IMR-90 (cell line): ENCODE data around the gene DLG3. TPM values are rescaled to one million over a fixed set of nuclear protein-coding genes. Genes with fewer than 3 reads are reported as not detected.

Source experiments
- ATAC-seq: fragments of 200-7000 bp; cut with Tn5 transposase; 2 replicates; pipeline ENCODE4 v1.9.1; 2020; ENCODE audit warnings: low read depth, mild to moderate bottlenecking, moderate library complexity
- BruUV-seq: library from RNA; stranded (reverse); fragments of 400-500 nt; replicated peaks from 2 replicates; lab custom pipeline; 2021; lab: Mats Ljungman, UMichigan
- CTCF ChIA-PET: fragments of 300-600 bp; formaldehyde crosslinking; extraction: SDS; loops from one replicate; lab custom pipeline; 2021; ENCODE audit warnings: antibody characterized with exemption; lab: Yijun Ruan, JAX
- POLR2A ChIA-PET: fragments of 300-600 bp; sonication (Branson Sonifier 250); formaldehyde crosslinking; loops from one replicate; lab custom pipeline; 2022; ENCODE audit warnings: antibody characterized with exemption; ENCODE audit not compliant: unreplicated experiment; lab: Charles Lee
- DNase-seq: peaks from one replicate; pipeline ENCODE4 v3.0.0; 2013
- H2AFZ ChIP-seq: replicated peaks from 2 replicates; pipeline ENCODE3; 2013; ENCODE audit warnings: low read length, mild to moderate bottlenecking; ENCODE audit not compliant: poor library complexity
- H2AK5ac ChIP-seq: 2 replicates; pipeline ENCODE4 v1.6.1; 2013; ENCODE audit warnings: low read depth, low read length, inconsistent platforms
- H2AK9ac ChIP-seq: replicated peaks from 2 replicates; pipeline ENCODE3; 2013; ENCODE audit warnings: mild to moderate bottlenecking, low read depth, low read length, moderate library complexity; ENCODE audit not compliant: poor library complexity
- H2BK120ac ChIP-seq: 2 replicates; pipeline ENCODE4 v1.6.1; 2013; ENCODE audit warnings: low read depth, low read length, inconsistent platforms
- H2BK15ac ChIP-seq: 3 replicates; pipeline ENCODE4 v1.6.1; 2013; ENCODE audit warnings: low read depth, low read length, inconsistent platforms
- H2BK20ac ChIP-seq: 2 replicates; pipeline ENCODE4 v1.6.1; 2013; ENCODE audit warnings: low read depth, mild to moderate bottlenecking, inconsistent platforms, low read length, moderate library complexity
- H2BK5ac ChIP-seq: 2 replicates; pipeline ENCODE4 v1.6.1; 2013; ENCODE audit warnings: mild to moderate bottlenecking, low read depth, low read length, inconsistent platforms; ENCODE audit not compliant: poor library complexity, severe bottlenecking
- H3K14ac ChIP-seq: replicated peaks from 2 replicates; pipeline ENCODE4 v1.6.1; 2013; ENCODE audit warnings: low read depth, low read length, inconsistent platforms
- H3K18ac ChIP-seq: 2 replicates; pipeline ENCODE4 v1.6.1; 2013; ENCODE audit warnings: low read depth, low read length, control low read depth
- H3K23ac ChIP-seq: 2 replicates; pipeline ENCODE4 v1.6.1; 2013; ENCODE audit warnings: low read depth, low read length, inconsistent platforms
- H3K27ac ChIP-seq: 2 replicates; pipeline ENCODE4 v1.5.1; 2013; ENCODE audit warnings: mild to moderate bottlenecking, control low read depth, low read length; ENCODE audit not compliant: insufficient read depth
- H3K27me3 ChIP-seq: 2 replicates; pipeline ENCODE4 v1.6.1; 2013; ENCODE audit warnings: low read length; ENCODE audit not compliant: control insufficient read depth, insufficient read depth
- H3K36me3 ChIP-seq: 2 replicates; pipeline ENCODE4 v1.6.1; 2013; ENCODE audit warnings: low read length, mixed read lengths; ENCODE audit not compliant: control insufficient read depth, insufficient read depth
- H3K4ac ChIP-seq: 2 replicates; pipeline ENCODE4 v1.6.1; 2013; ENCODE audit warnings: low read depth, low read length, inconsistent platforms
- H3K4me1 ChIP-seq: 2 replicates; pipeline ENCODE4 v1.6.1; 2013; ENCODE audit warnings: low read length, mixed read lengths; ENCODE audit not compliant: control insufficient read depth, insufficient read depth
- H3K4me2 ChIP-seq: 2 replicates; pipeline ENCODE4 v1.6.1; 2013; ENCODE audit warnings: low read depth, mild to moderate bottlenecking, control low read depth, low read length, moderate library complexity
- H3K4me3 ChIP-seq: 2 replicates; pipeline ENCODE4 v1.5.1; 2013; ENCODE audit warnings: low read depth, mild to moderate bottlenecking, control low read depth, low read length, moderate library complexity; ENCODE audit not compliant: insufficient read depth
- H3K56ac ChIP-seq: 2 replicates; pipeline ENCODE4 v1.6.1; 2013; ENCODE audit warnings: low read length, inconsistent platforms; ENCODE audit not compliant: insufficient read depth; ENCODE audit errors: extremely low read depth
- H3K79me1 ChIP-seq, 2 experiments: 2 replicates each; pipeline ENCODE4 v1.6.1; 2013; ENCODE audit warnings: low read length in 2 of 2, inconsistent platforms in 1 of 2, low read depth in 1 of 2
- H3K9ac ChIP-seq: 2 replicates; pipeline ENCODE4 v1.6.1; 2013; ENCODE audit warnings: low read depth, low read length, control low read depth
- H3K9me1 ChIP-seq: 2 replicates; pipeline ENCODE4 v1.6.1; 2013; ENCODE audit warnings: low read length, inconsistent platforms; ENCODE audit not compliant: insufficient read depth
- H3K9me3 ChIP-seq: 2 replicates; pipeline ENCODE4 v1.6.1; 2013; ENCODE audit warnings: low read length; ENCODE audit not compliant: control insufficient read depth, insufficient read depth
- H4K20me1 ChIP-seq: 2 replicates; pipeline ENCODE4 v1.6.1; 2013; ENCODE audit warnings: low read length, inconsistent platforms; ENCODE audit not compliant: insufficient read depth
- H4K5ac ChIP-seq: 2 replicates; pipeline ENCODE4 v1.6.1; 2013; ENCODE audit warnings: mild to moderate bottlenecking, low read depth, low read length, control low read depth
- H4K8ac ChIP-seq, 2 experiments: 2 replicates each; pipeline ENCODE4 v1.6.1; 2013; ENCODE audit warnings: low read depth in 2 of 2, low read length in 2 of 2, control low read depth in 1 of 2, inconsistent platforms in 1 of 2
- H4K91ac ChIP-seq: 2 replicates; pipeline ENCODE4 v1.6.1; 2013; ENCODE audit warnings: low read depth, low read length, inconsistent platforms; ENCODE audit not compliant: insufficient read depth
- BHLHE40 ChIP-seq: fragments of 150-350 bp; IDR thresholded peaks from 2 replicates; pipeline ENCODE4 v1.6.1; 2016; ENCODE audit warnings: mild to moderate bottlenecking, low read depth, low read length
- CHD1 ChIP-seq: IDR thresholded peaks from 2 replicates; pipeline ENCODE4 v1.6.1; 2012; ENCODE audit warnings: low read depth, low read length, improper control_type of control experiment
- CTCF ChIP-seq: conservative IDR thresholded peaks from 2 replicates; pipeline ENCODE4 v1.5.1; 2012; ENCODE audit warnings: mild to moderate bottlenecking, low read depth, low read length, improper control_type of control experiment
- MAFK ChIP-seq: IDR thresholded peaks from 2 replicates; pipeline ENCODE4 v1.6.1; 2012; ENCODE audit warnings: low read depth, low read length, improper control_type of control experiment
- MXI1 ChIP-seq: IDR thresholded peaks from 2 replicates; pipeline ENCODE4 v1.6.1; 2012; ENCODE audit warnings: low read depth, mild to moderate bottlenecking, low read length, moderate library complexity, borderline replicate concordance
- NFE2L2 ChIP-seq: fragments of 150-350 bp; IDR thresholded peaks from 2 replicates; pipeline ENCODE4 v1.6.1; 2016; ENCODE audit warnings: low read depth, mild to moderate bottlenecking, low read length
- POLR2A ChIP-seq: IDR thresholded peaks from 2 replicates; pipeline ENCODE4 v1.6.1; 2012; ENCODE audit warnings: mild to moderate bottlenecking, low read depth, low read length
- RAD21 ChIP-seq: IDR thresholded peaks from 2 replicates; pipeline ENCODE4 v1.6.1; 2012; ENCODE audit warnings: low read length, improper control_type of control experiment
- RCOR1 ChIP-seq: IDR thresholded peaks from 2 replicates; pipeline ENCODE4 v1.6.1; 2012; ENCODE audit warnings: mild to moderate bottlenecking, low read length, improper control_type of control experiment; ENCODE audit not compliant: insufficient replicate concordance
- RFX5 ChIP-seq: IDR thresholded peaks from 2 replicates; pipeline ENCODE4 v1.8.0; 2012; ENCODE audit warnings: low read depth, mild to moderate bottlenecking, low read length, moderate library complexity
- WGBS, 2 experiments: methylation state at CpG; one replicate each; pipeline versions ENCODE4 v1.1.5 to v1.1.7; 2013; ENCODE audit warnings: missing lambda C conversion rate in 2 of 2; ENCODE audit not compliant: insufficient read length in 1 of 2; ENCODE audit errors: extremely low coverage in 2 of 2; 5-methylcytosine and 5-hydroxymethylcytosine counted together
- dilution Hi-C: fragments of 300-500 bp; cut with HindIII; formaldehyde crosslinking; loops from one replicate; pipeline ENCODE4 v1.14.3; 2018; ENCODE audit warnings: low sequenced_read_pairs; ENCODE audit not compliant: unreplicated experiment
- in situ Hi-C: fragments of 300-500 bp; cut with MboI; formaldehyde crosslinking; loops from 3 replicates; pipeline ENCODE4 v1.14.3; 2019; ENCODE audit warnings: low sequenced_read_pairs, inconsistent platforms, mixed read lengths
- intact Hi-C: fragments of 100-400 bp; cut with micrococcal nuclease; formaldehyde crosslinking; loops from 2 replicates; pipeline ENCODE4 v1.10.0; 2022
- polyA plus RNA-seq, 3 experiments: library from polyadenylated mRNA; depleted of rRNA; stranded (reverse); fragments of >200 nt; gene quantifications; 2 replicates each; pipeline ENCODE4 v1.2.3, GENCODE V29; 2012; ENCODE audit warnings: low replicate concordance in 1 of 3
- total RNA-seq: library from RNA; depleted of rRNA; stranded (reverse); fragments of >200 nt; gene quantifications from 2 replicates; pipeline ENCODE4 v1.2.3, GENCODE V29; 2012

The DLG3 gene
- total and polyA plus RNA-seq, 2 of the 4 experiments (the other 2 are of a cell fraction): 11.0 to 27.1 TPM

GRCh38 chrX:70508296-70508911 is 63.8 kb downstream of the DLG3 start:
- Histone ChIP-seq H3K9me1 (peaks cover 5% of the 10 kb centered on the region), H2BK120ac (peak overlapping the region; percentile 60), H3K14ac (0 out of 2 replicates have a peak overlapping the region, but pooled peaks have one; percentile 24), H3K27ac (no peak overlapping the region), H3K4me3 (no peak overlapping the region), H2AFZ (peak overlapping the region; percentile 81), H3K9me3 (no peaks in the 10 kb centered on the region), H4K8ac (peak overlapping the region in 1 of 2 experiments; percentile 19; a peak in 2 of 4 replicates), H3K36me3 (no peaks in the 10 kb centered on the region), H3K27me3 (peaks cover 6% of the 10 kb centered on the region), H3K4me2 (no peak overlapping the region), H3K4ac (peak overlapping the region; percentile 80), H3K79me1 (no peaks in the 10 kb centered on the region), H3K9ac (no peak overlapping the region), H3K23ac (no peak overlapping the region), H4K5ac (no peak overlapping the region), H4K20me1 (no peaks in the 10 kb centered on the region), H3K56ac (no peak overlapping the region), H3K4me1 (peaks cover 2% of the 10 kb centered on the region), H4K91ac (no peak overlapping the region), H2BK5ac (no peak overlapping the region), H2BK15ac (no peak overlapping the region; the same call in 2 of the 3 replicates), H2BK20ac (peak overlapping the region; percentile 68; the same call in 1 of the 2 replicates), H3K18ac (no peak overlapping the region), H2AK9ac (peak overlapping the region; percentile 38), H2AK5ac (no peak overlapping the region)
- CTCF ChIA-PET: no interaction called here
- no TSS peak for BruUV-seq
- ATAC-seq (no peak), DNase-seq (peak; percentile 8)
- in situ Hi-C loops: no loop called here
- WGBS, 2 experiments: 40% methylated on average over 1 of the region's 6 CpGs; no CpG with 5 or more reads in 1 of the 2 experiments
- intact Hi-C loops: no loop called here
- dilution Hi-C loops: no loop called here
- TF ChIP-seq RAD21 (no peak), CHD1 (no peak), BHLHE40 (no peak), NFE2L2 (no peak), RFX5 (no peak), MXI1 (no peak), MAFK (no peak), POLR2A (no peak), RCOR1 (no peak), CTCF (no peak)
- POLR2A ChIA-PET: no interaction called here
